ENCODE data around the gene RBCK1. TPM values are rescaled to one million over a fixed set of nuclear protein-coding genes. Genes with fewer than 3 reads are reported as not detected.

The RBCK1 gene
- total and polyA plus RNA-seq, 9 of the 15 experiments (the other 6 are each of a cell fraction or from before 2014, with no cell fraction given) = 5.9 to 59.3 (median 26.5) TPM

DNA sequence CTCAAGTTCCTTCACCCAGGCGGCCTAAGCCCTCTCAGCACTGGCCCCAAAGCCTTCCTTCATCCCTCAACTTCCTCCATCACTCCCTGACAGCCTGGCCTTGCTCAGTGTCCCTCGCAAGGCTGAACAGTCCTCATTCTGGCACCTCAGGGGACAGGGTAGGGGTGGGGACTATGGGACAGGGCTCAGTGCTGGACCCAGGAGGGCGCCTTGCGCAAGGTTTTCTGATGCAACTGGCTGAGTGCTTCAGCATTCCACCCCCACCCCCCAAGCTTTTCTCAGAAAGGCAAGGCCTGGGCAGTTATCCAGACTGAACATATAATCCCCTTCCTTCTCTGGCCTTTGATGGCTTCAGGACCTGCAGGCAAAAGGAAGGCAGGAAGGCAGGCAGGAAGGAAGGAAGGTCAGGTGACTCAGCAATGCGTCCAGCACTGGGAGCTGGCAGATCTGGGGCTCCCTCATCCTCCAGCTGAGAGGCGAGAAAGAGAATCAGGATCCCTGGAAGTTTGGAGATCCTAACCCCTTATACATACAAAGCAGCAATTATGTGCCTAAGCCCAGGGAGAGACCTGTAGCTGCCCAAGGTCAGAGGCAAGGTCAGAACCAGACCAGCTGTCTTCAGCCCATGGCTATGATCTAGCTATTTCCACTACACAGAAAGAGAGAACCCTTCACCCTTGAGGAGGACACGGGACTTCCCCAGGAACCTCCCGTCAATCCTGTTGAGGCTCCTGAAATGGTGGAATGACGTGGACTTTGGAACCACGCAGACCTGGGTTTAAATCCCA is 36.1 kb upstream of the RBCK1 start (continued):
- 0 out of 2 replicates have a peak, but pooled peaks have one; percentile 8 for TF ChIP-seq TAF7 (tag; IDR thresholded peaks at IDR 0.05)
- peak; percentile 93 for TF ChIP-seq CTBP1 (IDR thresholded peaks at IDR 0.05; ENCODE audit: borderline replicate concordance)
- peak; percentile 61 to 84; a peak in 3 of 4 replicates for TF ChIP-seq RCOR1 (IDR thresholded peaks at IDR 0.05; ENCODE audit: borderline replicate concordance in 1 of 2, low read depth in 2 of 2, low read length in 2 of 2)
- peak; percentile 49 for TF ChIP-seq POLR2H (tag; IDR thresholded peaks at IDR 0.05; ENCODE audit: low read depth)
- no peak for TF ChIP-seq GTF2A2 (tag; IDR thresholded peaks at IDR 0.05)
- peak; percentile 54 for TF ChIP-seq ZNF384 (IDR thresholded peaks at IDR 0.05; ENCODE audit: low read depth, low read length)
- peak; percentile 94 for TF ChIP-seq EP400 (IDR thresholded peaks at IDR 0.05)
- TF ChIP-seq RUNX1 (IDR thresholded peaks at IDR 0.05; ENCODE audit: low read depth) = no peak
- TF ChIP-seq OTX1 (CRISPR knock-in tag; IDR thresholded peaks at IDR 0.05) = 0 out of 2 replicates have a peak, but pooled peaks have one; percentile 55
- TF ChIP-seq CXXC5 (CRISPR knock-in tag; IDR thresholded peaks at IDR 0.05) = peak; percentile 87
- TF ChIP-seq EP300 (IDR thresholded peaks at IDR 0.05; ENCODE audit: low read length) = peak; percentile 98
- no peak for TF ChIP-seq TFAM (CRISPR knock-in tag; conservative IDR thresholded peaks at IDR 0.05)
- TF ChIP-seq, protein P1, sequence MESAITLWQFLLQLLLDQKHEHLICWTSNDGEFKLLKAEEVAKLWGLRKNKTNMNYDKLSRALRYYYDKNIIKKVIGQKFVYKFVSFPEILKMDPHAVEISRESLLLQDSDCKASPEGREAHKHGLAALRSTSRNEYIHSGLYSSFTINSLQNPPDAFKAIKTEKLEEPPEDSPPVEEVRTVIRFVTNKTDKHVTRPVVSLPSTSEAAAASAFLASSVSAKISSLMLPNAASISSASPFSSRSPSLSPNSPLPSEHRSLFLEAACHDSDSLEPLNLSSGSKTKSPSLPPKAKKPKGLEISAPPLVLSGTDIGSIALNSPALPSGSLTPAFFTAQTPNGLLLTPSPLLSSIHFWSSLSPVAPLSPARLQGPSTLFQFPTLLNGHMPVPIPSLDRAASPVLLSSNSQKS (CRISPR knock-in tag; IDR thresholded peaks at IDR 0.05) = 0 out of 2 replicates have a peak, but pooled peaks have one; percentile 14
- peak; percentile 49 for TF ChIP-seq BACH1 (tag; IDR thresholded peaks at IDR 0.05)
- peak; percentile 60; the same call in 1 of the 2 replicates for TF ChIP-seq ZNF76 (CRISPR knock-in tag; IDR thresholded peaks at IDR 0.05; ENCODE audit: borderline replicate concordance)
- TF ChIP-seq RHOXF2B (CRISPR knock-in tag; conservative IDR thresholded peaks at IDR 0.05) = 0 out of 2 replicates have a peak, but pooled peaks have one; percentile 13
- TF ChIP-seq, protein P2, sequence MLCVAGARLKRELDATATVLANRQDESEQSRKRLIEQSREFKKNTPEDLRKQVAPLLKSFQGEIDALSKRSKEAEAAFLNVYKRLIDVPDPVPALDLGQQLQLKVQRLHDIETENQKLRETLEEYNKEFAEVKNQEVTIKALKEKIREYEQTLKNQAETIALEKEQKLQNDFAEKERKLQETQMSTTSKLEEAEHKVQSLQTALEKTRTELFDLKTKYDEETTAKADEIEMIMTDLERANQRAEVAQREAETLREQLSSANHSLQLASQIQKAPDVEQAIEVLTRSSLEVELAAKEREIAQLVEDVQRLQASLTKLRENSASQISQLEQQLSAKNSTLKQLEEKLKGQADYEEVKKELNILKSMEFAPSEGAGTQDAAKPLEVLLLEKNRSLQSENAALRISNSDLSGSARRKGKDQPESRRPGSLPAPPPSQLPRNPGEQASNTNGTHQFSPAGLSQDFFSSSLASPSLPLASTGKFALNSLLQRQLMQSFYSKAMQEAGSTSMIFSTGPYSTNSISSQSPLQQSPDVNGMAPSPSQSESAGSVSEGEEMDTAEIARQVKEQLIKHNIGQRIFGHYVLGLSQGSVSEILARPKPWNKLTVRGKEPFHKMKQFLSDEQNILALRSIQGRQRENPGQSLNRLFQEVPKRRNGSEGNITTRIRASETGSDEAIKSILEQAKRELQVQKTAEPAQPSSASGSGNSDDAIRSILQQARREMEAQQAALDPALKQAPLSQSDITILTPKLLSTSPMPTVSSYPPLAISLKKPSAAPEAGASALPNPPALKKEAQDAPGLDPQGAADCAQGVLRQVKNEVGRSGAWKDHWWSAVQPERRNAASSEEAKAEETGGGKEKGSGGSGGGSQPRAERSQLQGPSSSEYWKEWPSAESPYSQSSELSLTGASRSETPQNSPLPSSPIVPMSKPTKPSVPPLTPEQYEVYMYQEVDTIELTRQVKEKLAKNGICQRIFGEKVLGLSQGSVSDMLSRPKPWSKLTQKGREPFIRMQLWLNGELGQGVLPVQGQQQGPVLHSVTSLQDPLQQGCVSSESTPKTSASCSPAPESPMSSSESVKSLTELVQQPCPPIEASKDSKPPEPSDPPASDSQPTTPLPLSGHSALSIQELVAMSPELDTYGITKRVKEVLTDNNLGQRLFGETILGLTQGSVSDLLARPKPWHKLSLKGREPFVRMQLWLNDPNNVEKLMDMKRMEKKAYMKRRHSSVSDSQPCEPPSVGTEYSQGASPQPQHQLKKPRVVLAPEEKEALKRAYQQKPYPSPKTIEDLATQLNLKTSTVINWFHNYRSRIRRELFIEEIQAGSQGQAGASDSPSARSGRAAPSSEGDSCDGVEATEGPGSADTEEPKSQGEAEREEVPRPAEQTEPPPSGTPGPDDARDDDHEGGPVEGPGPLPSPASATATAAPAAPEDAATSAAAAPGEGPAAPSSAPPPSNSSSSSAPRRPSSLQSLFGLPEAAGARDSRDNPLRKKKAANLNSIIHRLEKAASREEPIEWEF (CRISPR knock-in tag; IDR thresholded peaks at IDR 0.05) = no peak
- TF ChIP-seq, protein P3, sequence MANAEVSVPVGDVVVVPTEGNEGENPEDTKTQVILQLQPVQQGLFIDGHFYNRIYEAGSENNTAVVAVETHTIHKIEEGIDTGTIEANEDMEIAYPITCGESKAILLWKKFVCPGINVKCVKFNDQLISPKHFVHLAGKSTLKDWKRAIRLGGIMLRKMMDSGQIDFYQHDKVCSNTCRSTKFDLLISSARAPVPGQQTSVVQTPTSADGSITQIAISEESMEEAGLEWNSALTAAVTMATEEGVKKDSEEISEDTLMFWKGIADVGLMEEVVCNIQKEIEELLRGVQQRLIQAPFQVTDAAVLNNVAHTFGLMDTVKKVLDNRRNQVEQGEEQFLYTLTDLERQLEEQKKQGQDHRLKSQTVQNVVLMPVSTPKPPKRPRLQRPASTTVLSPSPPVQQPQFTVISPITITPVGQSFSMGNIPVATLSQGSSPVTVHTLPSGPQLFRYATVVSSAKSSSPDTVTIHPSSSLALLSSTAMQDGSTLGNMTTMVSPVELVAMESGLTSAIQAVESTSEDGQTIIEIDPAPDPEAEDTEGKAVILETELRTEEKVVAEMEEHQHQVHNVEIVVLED (CRISPR knock-in tag; IDR thresholded peaks at IDR 0.05) = 0 out of 2 replicates have a peak, but pooled peaks have one; percentile 30
- peak; percentile 36; the same call in 1 of the 2 replicates for TF ChIP-seq CHD2 (IDR thresholded peaks at IDR 0.05; ENCODE audit: low read depth, low read length)
- peak in 2 of 3 experiments; percentile 54 to 64 for TF ChIP-seq YY1 (IDR thresholded peaks at IDR 0.05; ENCODE audit: borderline replicate concordance in 1 of 3, control insufficient read depth in 1 of 3, extremely low read depth in 1 of 3, insufficient read depth in 3 of 3, insufficient read length in 1 of 3, insufficient replicate concordance in 2 of 3, low read depth in 1 of 3, low read length in 2 of 3)
